ENCODE data around the gene TH. TPM values are rescaled to one million over a fixed set of nuclear protein-coding genes. Genes with fewer than 3 reads are reported as not detected.

TH gene
- total and polyA plus RNA-seq, 2 donors (not counting 1 experiment from before 2014, with no cell fraction given) = not detected

- Histone ChIP-seq H3K9ac (ENCODE audit: low read length) (no peak overlapping the region), H4K20me1 (ENCODE audit: control insufficient read depth, insufficient read depth, low read length, poor library complexity, severe bottlenecking) (no peaks in the 10 kb centered on the region), H3K9me3 (ENCODE audit: control extremely low read depth in 1 of 3, control insufficient read depth in 2 of 3, insufficient read depth in 1 of 3, low read length in 2 of 3) (peaks cover 0 to 3% (median 0%) of the 10 kb centered on the region in 3 donors), H3K79me2 (ENCODE audit: control insufficient read depth, insufficient read depth, low read length) (no peaks in the 10 kb centered on the region), H3K36me3 (replicated peaks in 1 of 2; ENCODE audit: control extremely low read depth in 1 of 2, control insufficient read depth in 1 of 2, extremely low read depth in 1 of 2, insufficient read depth in 2 of 2, low read length in 1 of 2) (no peaks in the 10 kb centered on the region), H3K27ac (ENCODE audit: low read length in 2 of 2) (no peak overlapping the region), H3K4me3 (ENCODE audit: control extremely low read depth in 1 of 5, extremely low read depth in 1 of 5, insufficient read depth in 1 of 5, low read depth in 2 of 5, low read length in 4 of 5) (no peak overlapping the region), H3K27me3 (replicated peaks in 1 of 4; ENCODE audit: control extremely low read depth in 1 of 4, control insufficient read depth in 3 of 4, insufficient read depth in 4 of 4, low read length in 3 of 4) (peaks cover 0 to 55% (median 25%) of the 10 kb centered on the region in 4 experiments), H3K4me1 (ENCODE audit: control insufficient read depth in 2 of 2, insufficient read depth in 2 of 2, low read length in 2 of 2) (peaks cover 9 to 10% of the 10 kb centered on the region in 2 donors), H2AFZ (ENCODE audit: insufficient read depth, low read depth, low read length, poor library complexity, severe bottlenecking) (no peak overlapping the region), H3K4me2 (replicated peaks; ENCODE audit: low read depth, low read length, poor library complexity, severe bottlenecking) (no peak overlapping the region)
- CTCF ChIA-PET = interaction anchor here (0.9 to 7.7 kb wide), 7 partner anchors 7 to 495 kb away, joined by 3 to 217 read pairs (median 71); partner anchors contain the start of gene SYT8
- ATAC-seq (ENCODE audit: low read depth) = no peak
- POLR2A ChIA-PET = interaction anchor here (0.6 kb wide), 1 partner anchor 100 kb away, joined by 5 read pairs; no protein-coding TSS in a partner anchor
- no peak overlapping the region for H3K4me3 Mint-ChIP-seq
- no peak overlapping the region for H3K27ac Mint-ChIP-seq
- WGBS (ENCODE audit: insufficient coverage) = 54% methylated on average over 6 of the region's 8 CpGs
- no peak for DNase-seq
- H3K27me3 Mint-ChIP-seq = peaks cover 48% of the 10 kb centered on the region
- peaks cover 11% of the 10 kb centered on the region for H3K4me1 Mint-ChIP-seq
- no peaks in the 10 kb centered on the region for H3K9me3 Mint-ChIP-seq (ENCODE audit: insufficient read depth)
- TF ChIP-seq EZH2 (IDR thresholded peaks at IDR 0.05; ENCODE audit: borderline replicate concordance, insufficient read depth, low read depth, low read length, poor library complexity, severe bottlenecking) = no peak
- TF ChIP-seq, protein P1, sequence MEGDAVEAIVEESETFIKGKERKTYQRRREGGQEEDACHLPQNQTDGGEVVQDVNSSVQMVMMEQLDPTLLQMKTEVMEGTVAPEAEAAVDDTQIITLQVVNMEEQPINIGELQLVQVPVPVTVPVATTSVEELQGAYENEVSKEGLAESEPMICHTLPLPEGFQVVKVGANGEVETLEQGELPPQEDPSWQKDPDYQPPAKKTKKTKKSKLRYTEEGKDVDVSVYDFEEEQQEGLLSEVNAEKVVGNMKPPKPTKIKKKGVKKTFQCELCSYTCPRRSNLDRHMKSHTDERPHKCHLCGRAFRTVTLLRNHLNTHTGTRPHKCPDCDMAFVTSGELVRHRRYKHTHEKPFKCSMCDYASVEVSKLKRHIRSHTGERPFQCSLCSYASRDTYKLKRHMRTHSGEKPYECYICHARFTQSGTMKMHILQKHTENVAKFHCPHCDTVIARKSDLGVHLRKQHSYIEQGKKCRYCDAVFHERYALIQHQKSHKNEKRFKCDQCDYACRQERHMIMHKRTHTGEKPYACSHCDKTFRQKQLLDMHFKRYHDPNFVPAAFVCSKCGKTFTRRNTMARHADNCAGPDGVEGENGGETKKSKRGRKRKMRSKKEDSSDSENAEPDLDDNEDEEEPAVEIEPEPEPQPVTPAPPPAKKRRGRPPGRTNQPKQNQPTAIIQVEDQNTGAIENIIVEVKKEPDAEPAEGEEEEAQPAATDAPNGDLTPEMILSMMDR (IDR thresholded peaks at IDR 0.05) = no peak
- intact Hi-C loops (cut with micrococcal nuclease) = no loop called here
Observed at GRCh38 chr11:2149460-2149859, 22.2 kb downstream of the TH start.

GRCh38 chr11:2148595-2148994, 23.0 kb downstream of the TH start:
- Histone ChIP-seq H2AFZ (ENCODE audit: insufficient read depth, low read depth, low read length, poor library complexity, severe bottlenecking) (no peak overlapping the region), H3K4me2 (replicated peaks; ENCODE audit: low read depth, low read length, poor library complexity, severe bottlenecking) (no peak overlapping the region), H3K27ac (ENCODE audit: low read length in 2 of 2) (no peak overlapping the region), H3K27me3 (replicated peaks in 1 of 4; ENCODE audit: control extremely low read depth in 1 of 4, control insufficient read depth in 3 of 4, insufficient read depth in 4 of 4, low read length in 3 of 4) (peaks cover 0 to 59% (median 28%) of the 10 kb centered on the region in 4 experiments), H3K9ac (ENCODE audit: low read length) (no peak overlapping the region), H3K4me3 (ENCODE audit: control extremely low read depth in 1 of 5, extremely low read depth in 1 of 5, insufficient read depth in 1 of 5, low read depth in 2 of 5, low read length in 4 of 5) (no peak overlapping the region), H3K9me3 (ENCODE audit: control extremely low read depth in 1 of 3, control insufficient read depth in 2 of 3, insufficient read depth in 1 of 3, low read length in 2 of 3) (peaks cover 0 to 3% (median 0%) of the 10 kb centered on the region in 3 donors), H3K4me1 (ENCODE audit: control insufficient read depth in 2 of 2, insufficient read depth in 2 of 2, low read length in 2 of 2) (peaks cover 18% of the 10 kb centered on the region in 2 donors), H3K79me2 (ENCODE audit: control insufficient read depth, insufficient read depth, low read length) (no peaks in the 10 kb centered on the region), H4K20me1 (ENCODE audit: control insufficient read depth, insufficient read depth, low read length, poor library complexity, severe bottlenecking) (no peaks in the 10 kb centered on the region), H3K36me3 (replicated peaks in 1 of 2; ENCODE audit: control extremely low read depth in 1 of 2, control insufficient read depth in 1 of 2, extremely low read depth in 1 of 2, insufficient read depth in 2 of 2, low read length in 1 of 2) (no peaks in the 10 kb centered on the region)
- ChIA-PET POLR2A (no interaction called here), CTCF (interaction anchor here (0.6 to 7.7 kb wide), 5 partner anchors 112 to 536 kb away, joined by 3 to 217 read pairs (median 135); no protein-coding TSS in a partner anchor)
- H3K4me3 Mint-ChIP-seq = no peak overlapping the region
- DNase-seq = no peak
- H3K27me3 Mint-ChIP-seq = peaks cover 50% of the 10 kb centered on the region
- TF ChIP-seq, protein P1 (IDR thresholded peaks at IDR 0.05) = no peak
- no peak for TF ChIP-seq EZH2 (IDR thresholded peaks at IDR 0.05; ENCODE audit: borderline replicate concordance, insufficient read depth, low read depth, low read length, poor library complexity, severe bottlenecking)
- no peak overlapping the region for H3K27ac Mint-ChIP-seq
- intact Hi-C loops (cut with micrococcal nuclease) = no loop called here
- peaks cover 14% of the 10 kb centered on the region for H3K4me1 Mint-ChIP-seq
- WGBS (ENCODE audit: insufficient coverage) = no CpG with 5 or more reads among the region's 5 CpGs
- no peaks in the 10 kb centered on the region for H3K9me3 Mint-ChIP-seq (ENCODE audit: insufficient read depth)
- no peak for ATAC-seq (ENCODE audit: low read depth)
